GM23248 (cell line): Measurements from ENCODE around the gene CTSO. TPM values are rescaled to one million over a fixed set of nuclear protein-coding genes. Genes with fewer than 3 reads are reported as not detected.

Experiments
- DNase-seq: peaks from one replicate; pipeline ENCODE4 v3.0.0-alpha.2; 2015
- H2AFZ ChIP-seq: fragments of 200-600 bp; sonication (generic); 2 replicates; pipeline ENCODE4 v1.6.1; 2016; ENCODE audit warnings: antibody characterized with exemption
- H3F3A ChIP-seq: fragments of 200-600 bp; sonication (generic); 2 replicates; pipeline ENCODE4 v1.6.1; 2016; ENCODE audit warnings: mild to moderate bottlenecking, antibody characterized with exemption, mixed run types; ENCODE audit not compliant: insufficient read depth
- H3K27ac ChIP-seq: fragments of 200-600 bp; sonication (generic); 2 replicates; pipeline ENCODE4 v1.5.1; 2016; ENCODE audit warnings: mild to moderate bottlenecking
- H3K27me3 ChIP-seq: fragments of 200-600 bp; sonication (generic); replicated peaks from 2 replicates; pipeline ENCODE4 v1.6.1; 2016; ENCODE audit warnings: mild to moderate bottlenecking; ENCODE audit not compliant: insufficient read depth
- H3K36me3 ChIP-seq: fragments of 200-600 bp; sonication (generic); 2 replicates; pipeline ENCODE4 v1.6.1; 2016; ENCODE audit warnings: low read depth, mild to moderate bottlenecking
- H3K4me1 ChIP-seq: fragments of 200-600 bp; sonication (generic); 2 replicates; pipeline ENCODE4 v1.6.1; 2016; ENCODE audit warnings: mild to moderate bottlenecking; ENCODE audit not compliant: insufficient read depth
- H3K4me2 ChIP-seq: fragments of 200-600 bp; sonication (generic); one replicate; pipeline ENCODE4 v1.6.1; 2016; ENCODE audit warnings: mild to moderate bottlenecking; ENCODE audit not compliant: unreplicated experiment
- H3K4me3 ChIP-seq: fragments of 200-600 bp; sonication (generic); 2 replicates; pipeline ENCODE4 v1.5.1; 2016; ENCODE audit warnings: mild to moderate bottlenecking
- H3K79me2 ChIP-seq: fragments of 200-600 bp; sonication (generic); 2 replicates; pipeline ENCODE4 v1.6.1; 2016; ENCODE audit warnings: mild to moderate bottlenecking; ENCODE audit not compliant: insufficient read depth
- H3K9ac ChIP-seq: fragments of 200-600 bp; sonication (generic); 2 replicates; pipeline ENCODE4 v1.6.1; 2016; ENCODE audit warnings: mild to moderate bottlenecking
- H3K9me2 ChIP-seq: fragments of 200-600 bp; sonication (generic); 2 replicates; pipeline ENCODE4 v1.6.1; 2016; ENCODE audit warnings: mixed run types, mild to moderate bottlenecking, moderate library complexity; ENCODE audit not compliant: insufficient read depth
- H3K9me3 ChIP-seq: fragments of 200-600 bp; sonication (generic); one replicate; pipeline ENCODE4 v1.6.1; 2017; ENCODE audit warnings: low read depth
- H4K20me1 ChIP-seq: fragments of 200-600 bp; sonication (generic); 2 replicates; pipeline ENCODE4 v1.6.0; 2016; ENCODE audit not compliant: insufficient read depth
- EZH2 ChIP-seq: fragments of 200-600 bp; sonication (generic); IDR thresholded peaks from 2 replicates; pipeline ENCODE4 v1.6.1; 2018; ENCODE audit warnings: antibody characterized with exemption, mild to moderate bottlenecking; ENCODE audit not compliant: insufficient read depth, poor library complexity, severe bottlenecking
- EZH2phosphoT487 ChIP-seq: fragments of 200-600 bp; sonication (generic); IDR thresholded peaks from 2 replicates; pipeline ENCODE4 v1.6.1; 2018; ENCODE audit warnings: antibody characterized with exemption, moderate library complexity, mild to moderate bottlenecking, low read depth; ENCODE audit not compliant: insufficient read depth
- WGBS, 2 experiments: methylation state at CpG; one replicate each; pipeline ENCODE4 v1.1.6; 2015 to 2017; ENCODE audit warnings: low lambda C conversion rate in 2 of 2, low coverage in 1 of 2; ENCODE audit errors: missing lambda C conversion rate in 2 of 2; 5-methylcytosine and 5-hydroxymethylcytosine counted together
- in situ Hi-C: fragments of 300-500 bp; cut with MboI; formaldehyde crosslinking; loops from 2 replicates; pipeline ENCODE4 v1.15.0; 2020
- polyA plus RNA-seq: library from polyadenylated mRNA; unstranded; fragments of >200 nt; fragmentation: Nextera tagmentation; extraction: Ambion mirVana; gene quantifications from 2 replicates; pipeline ENCODE4 v1.2.1, GENCODE V29; 2016
- total RNA-seq: library from RNA; depleted of rRNA; stranded (reverse); fragments of >200 nt; shearing (Covaris generic); gene quantifications from 2 replicates; pipeline ENCODE4 v1.2.3, GENCODE V29; 2014

The CTSO gene
- total and polyA plus RNA-seq, 2 experiments from 2014 or later, result 11.2 to 13.4 TPM

- DNase-seq, result no peak
- no peaks in the 10 kb centered on the region for H3K9me3 ChIP-seq
- H3K4me3 ChIP-seq, result no peak overlapping the region
- 56 to 58% methylated on average over 1 of the region's 1 CpG for WGBS, 2 experiments
- H3K27me3 ChIP-seq, result no peaks in the 10 kb centered on the region
- in situ Hi-C loops, result no loop called here
- H3F3A ChIP-seq, result no peaks in the 10 kb centered on the region
- no peak overlapping the region for H2AFZ ChIP-seq
- no peak overlapping the region for H3K9ac ChIP-seq
- peaks cover 6% of the 10 kb centered on the region for H3K4me1 ChIP-seq
- H3K4me2 ChIP-seq, result no peak overlapping the region
- no peaks in the 10 kb centered on the region for H3K79me2 ChIP-seq
- no peak overlapping the region for H3K27ac ChIP-seq
- H3K36me3 ChIP-seq, result no peaks in the 10 kb centered on the region
- no peaks in the 10 kb centered on the region for H4K20me1 ChIP-seq
- H3K9me2 ChIP-seq, result no peaks in the 10 kb centered on the region
- no peak for TF ChIP-seq EZH2phosphoT487
- TF ChIP-seq EZH2, result no peak
These were observed 41.8 kb downstream of the CTSO start for GRCh38 chr4:155911905-155912304.

GRCh38 chr4:155909615-155910226 lies 43.9 kb downstream of the CTSO start:
- Histone ChIP-seq H4K20me1 (no peaks in the 10 kb centered on the region), H3F3A (no peaks in the 10 kb centered on the region), H3K27me3 (peaks cover 12% of the 10 kb centered on the region), H2AFZ (no peak overlapping the region), H3K9me2 (no peaks in the 10 kb centered on the region), H3K4me2 (no peak overlapping the region), H3K9ac (no peak overlapping the region), H3K79me2 (no peaks in the 10 kb centered on the region), H3K27ac (no peak overlapping the region), H3K9me3 (no peaks in the 10 kb centered on the region), H3K4me3 (no peak overlapping the region), H3K36me3 (no peaks in the 10 kb centered on the region), H3K4me1 (peaks cover 15% of the 10 kb centered on the region)
- 89% methylated on average over 3 of the region's 3 CpGs for WGBS, 2 experiments
- no peak for DNase-seq
- TF ChIP-seq EZH2, result no peak
- no peak for TF ChIP-seq EZH2phosphoT487
- in situ Hi-C loops, result no loop called here

GRCh38 chr4:155908187-155909139 lies 45.2 kb downstream of the CTSO start:
- in situ Hi-C loops, result no loop called here
- Histone ChIP-seq H3K9ac (no peak overlapping the region), H3K4me2 (no peak overlapping the region), H3K4me3 (no peak overlapping the region), H3F3A (no peaks in the 10 kb centered on the region), H4K20me1 (no peaks in the 10 kb centered on the region), H3K27me3 (peaks cover 20% of the 10 kb centered on the region), H3K36me3 (no peaks in the 10 kb centered on the region), H2AFZ (no peak overlapping the region), H3K79me2 (no peaks in the 10 kb centered on the region), H3K9me3 (no peaks in the 10 kb centered on the region), H3K9me2 (no peaks in the 10 kb centered on the region), H3K27ac (no peak overlapping the region), H3K4me1 (peaks cover 15% of the 10 kb centered on the region)
- DNase-seq, result no peak
- WGBS, 2 experiments, result 94 to 98% methylated on average over 3 to 4 of the region's 4 CpGs
- TF ChIP-seq EZH2 (no peak), EZH2phosphoT487 (no peak)

GRCh38 chr4:155907556-155907955 lies 46.1 kb downstream of the CTSO start:
- peak; percentile 3 for DNase-seq
- H3K27ac ChIP-seq, result 0 out of 2 replicates have a peak overlapping the region, but pooled peaks have one; percentile 13

More at GRCh38 chr4:155907556-155907955, 46.1 kb downstream of the CTSO start:
- in situ Hi-C loops, result no loop called here
- Histone ChIP-seq H4K20me1 (no peaks in the 10 kb centered on the region), H3K9ac (peak overlapping the region; percentile 64), H3K36me3 (no peaks in the 10 kb centered on the region), H3K9me2 (no peaks in the 10 kb centered on the region), H2AFZ (no peak overlapping the region), H3K79me2 (no peaks in the 10 kb centered on the region), H3F3A (no peaks in the 10 kb centered on the region), H3K9me3 (no peaks in the 10 kb centered on the region), H3K27me3 (peaks cover 20% of the 10 kb centered on the region), H3K4me2 (peak overlapping the region; percentile 71), H3K4me1 (peaks cover 15% of the 10 kb centered on the region), H3K4me3 (no peak overlapping the region)
- no peak for TF ChIP-seq EZH2
- TF ChIP-seq EZH2phosphoT487, result no peak
- 84 to 89% methylated on average over 1 of the region's 1 CpG for WGBS, 2 experiments
